HG02870 (cell line): Measurements from ENCODE around the gene PADI6.

Experiments used
- ATAC-seq: cut with Tn5 transposase; IDR thresholded peaks from one replicate; pipeline ENCODE4 v1.9.1; 2021; ENCODE audit warnings: mild to moderate bottlenecking, moderate library complexity; ENCODE audit not compliant: unreplicated experiment

Gene PADI6

DNA sequence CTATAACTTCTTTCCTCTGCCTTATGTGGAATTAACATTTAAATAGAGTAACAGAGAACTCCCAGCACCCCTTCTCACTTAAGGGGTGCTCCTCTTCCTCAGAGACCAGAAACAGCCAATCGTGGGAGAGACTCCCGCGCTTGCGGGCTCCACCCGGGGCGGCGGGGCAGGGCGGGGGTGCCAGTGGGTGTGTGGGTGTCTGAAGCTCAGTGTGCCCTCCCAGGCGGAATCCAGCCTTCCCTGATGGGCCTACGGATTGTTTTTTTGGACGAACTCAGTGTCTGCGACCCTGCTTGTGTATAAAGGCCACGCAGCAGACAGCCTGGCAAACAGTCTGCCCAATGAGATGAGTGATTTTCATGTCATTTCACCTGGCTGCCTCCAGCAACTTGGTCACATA lies 61.3 kb downstream of the PADI6 start:
- no peak for ATAC-seq

- ATAC-seq, result no peak
Observed at GRCh38 chr1:17434016-17434415, 62.0 kb downstream of the PADI6 start.

DNA sequence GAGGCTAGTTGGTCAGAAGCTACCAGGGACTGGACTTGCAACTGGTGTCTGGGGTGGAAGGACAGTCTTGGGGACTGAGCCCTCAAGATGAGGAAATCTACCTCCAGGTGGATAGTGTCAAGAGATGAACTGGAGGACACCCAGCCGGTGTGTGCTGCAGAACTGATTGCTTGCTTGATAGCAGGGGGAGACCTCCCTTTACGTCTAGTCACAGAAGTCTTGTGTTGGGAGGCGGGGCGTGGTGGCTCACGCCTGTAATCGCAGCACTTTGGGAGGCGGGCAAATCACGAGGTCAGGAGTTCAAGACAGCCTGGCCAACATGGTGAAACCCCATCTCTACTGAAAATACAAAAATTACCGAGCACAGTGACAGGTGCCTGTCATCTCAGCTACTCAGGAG lies 62.6 kb downstream of the PADI6 start:
- no peak for ATAC-seq

GRCh38 chr1:17436380-17437174 lies 64.6 kb downstream of the PADI6 start:
- ATAC-seq, result no peak

GRCh38 chr1:17437260-17437579 lies 65.2 kb downstream of the PADI6 start:
- no peak for ATAC-seq

- no peak for ATAC-seq
Observed at GRCh38 chr1:17437580-17438317, 65.8 kb downstream of the PADI6 start.

DNA sequence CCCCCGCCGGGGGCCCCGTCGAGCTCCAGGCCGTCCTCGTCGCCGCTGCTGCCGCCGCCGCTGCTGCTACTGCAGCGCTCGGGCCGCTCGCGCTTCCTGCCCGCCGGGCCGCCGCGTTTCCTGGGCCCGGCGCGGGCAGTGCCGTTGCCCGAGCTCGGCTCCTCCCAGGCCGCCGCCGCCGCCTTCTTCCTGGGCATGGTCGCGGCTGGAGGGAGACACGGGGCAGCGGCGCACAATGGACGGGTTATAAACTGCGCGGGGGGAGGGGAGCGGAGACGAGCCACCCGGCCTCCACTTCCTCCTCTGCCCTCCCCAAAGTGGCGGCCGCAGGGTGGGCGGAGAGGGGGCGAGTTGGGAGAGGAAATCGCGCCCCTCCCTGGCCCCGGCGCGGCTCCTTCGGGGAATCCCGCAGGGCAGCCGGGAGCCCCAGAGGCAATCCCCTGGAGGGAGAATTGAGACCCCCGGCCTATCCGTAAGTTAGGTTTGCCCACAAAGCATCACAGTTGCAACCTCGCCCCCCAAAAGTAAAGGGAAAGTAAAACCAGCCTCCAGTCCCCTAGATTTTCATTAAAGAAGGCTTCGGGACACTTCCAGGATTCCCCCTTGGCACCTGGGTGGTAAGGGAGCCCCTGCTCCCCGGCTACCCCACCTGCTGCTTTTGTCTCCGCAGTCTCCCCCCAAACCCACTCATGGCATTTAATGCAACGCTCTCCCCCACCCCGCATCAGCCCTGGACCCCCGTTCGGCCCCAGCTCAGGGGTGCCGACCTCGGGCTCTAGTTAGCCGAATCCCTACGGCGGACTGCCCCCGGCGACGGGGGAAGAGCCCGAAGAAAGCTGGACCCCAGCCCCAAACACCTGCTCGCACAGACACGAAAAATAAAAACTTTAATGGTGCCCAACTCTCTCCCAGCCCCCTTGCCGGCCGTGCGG lies 66.6 kb downstream of the PADI6 start:
- ATAC-seq, result no peak

DNA sequence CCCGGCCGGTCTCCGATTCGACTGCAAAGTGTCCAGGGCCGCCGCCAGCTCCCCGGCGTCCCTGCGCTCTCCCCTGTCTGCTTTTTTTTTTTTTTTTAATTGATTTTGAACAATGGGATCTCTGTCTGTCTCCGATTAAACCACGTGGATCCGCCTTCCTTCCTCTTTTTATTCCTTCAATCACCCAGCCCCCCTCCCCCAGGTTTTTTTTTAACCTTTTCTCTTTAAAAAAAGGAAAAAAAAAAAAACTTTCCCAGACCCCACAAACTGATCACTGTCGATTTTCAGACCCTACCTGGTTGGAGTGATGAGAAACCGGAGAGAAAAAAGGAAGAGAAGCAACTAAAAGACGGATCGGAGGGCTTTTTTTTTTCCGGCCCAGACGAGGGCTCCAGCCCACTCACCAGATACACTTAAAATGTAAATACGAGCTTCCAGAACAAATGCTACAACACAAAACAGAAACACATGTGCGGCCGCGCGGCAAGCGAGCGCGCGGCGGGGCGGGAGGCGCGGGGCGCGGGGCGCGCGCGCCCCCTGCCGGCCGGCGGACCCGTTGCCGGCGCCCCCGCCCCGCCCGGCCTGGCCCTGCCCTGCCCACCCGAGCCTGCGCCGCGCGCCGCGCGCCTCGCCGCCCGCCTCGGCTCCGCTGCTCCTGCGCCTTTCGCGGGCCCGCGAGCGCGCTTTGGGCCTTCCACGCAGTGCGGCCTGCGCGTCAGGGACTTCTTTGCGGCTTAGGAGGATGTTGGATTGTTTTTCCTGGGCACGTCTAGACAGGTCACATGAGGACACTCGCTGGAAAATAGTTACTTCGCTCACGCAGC lies 67.5 kb downstream of the PADI6 start, which contains the start of gene RCC2:
Gene RCC2 (minus strand): TSS at position 428 of the 824 bp plus-strand sequence. CDS start 1,163 bp downstream, outside the sequence.
- ATAC-seq, result no peak

DNA sequence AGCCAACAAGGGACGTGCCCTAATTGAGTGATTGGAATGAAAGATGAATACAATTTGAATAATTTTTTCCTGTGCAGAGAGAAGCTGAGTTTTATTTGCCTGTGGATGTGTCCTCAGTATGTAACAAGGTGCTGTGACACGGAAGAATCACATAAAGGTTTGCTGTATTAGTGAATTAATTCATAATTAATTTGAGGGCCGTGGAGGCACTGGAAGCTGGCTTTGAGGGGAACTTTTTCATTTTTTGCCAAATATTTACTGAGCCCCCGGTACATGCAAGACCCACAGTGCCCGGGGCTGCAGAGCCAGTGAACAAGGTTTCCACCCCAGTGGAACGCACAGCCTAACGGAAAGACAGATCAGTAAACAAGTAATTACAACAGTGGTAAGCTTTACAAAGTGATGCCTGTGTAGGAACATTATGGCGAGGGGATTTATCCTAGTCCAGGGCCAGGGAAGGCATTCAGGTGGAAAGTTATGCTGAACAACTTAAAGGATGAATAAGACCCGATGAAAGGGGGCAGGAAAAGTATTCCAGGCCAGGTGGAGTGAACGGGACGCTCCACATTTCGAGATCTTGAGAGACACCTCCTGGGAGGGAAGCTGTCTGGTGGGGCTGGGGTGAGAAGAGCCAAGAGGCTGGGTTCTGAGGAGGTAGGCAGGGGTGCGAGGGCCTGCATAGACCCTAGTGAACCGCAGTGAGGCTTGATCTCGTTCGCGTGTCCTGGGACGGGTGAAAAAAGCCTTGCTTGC lies 68.3 kb downstream of the PADI6 start:
- no peak for ATAC-seq

- ATAC-seq, result no peak
Observed at GRCh38 chr1:17440827-17441168, 68.8 kb downstream of the PADI6 start.

GRCh38 chr1:17441265-17441992 lies 69.4 kb downstream of the PADI6 start:
- ATAC-seq, result no peak

- ATAC-seq, result no peak
Observed at GRCh38 chr1:17441993-17442357, 70.0 kb downstream of the PADI6 start.

- ATAC-seq, result no peak
Observed at GRCh38 chr1:17442841-17443240, 70.8 kb downstream of the PADI6 start.

GRCh38 chr1:17447501-17447992 lies 75.6 kb downstream of the PADI6 start:
- ATAC-seq, result no peak
